HCT116 (cell line): ENCODE measurements around the gene FMO2. TPM values are rescaled to one million over a fixed set of nuclear protein-coding genes. Genes with fewer than 3 reads are reported as not detected.

Experiments
- ATAC-seq: fragments of 200-7000 bp; cut with Tn5 transposase; 2 replicates; pipeline ENCODE4 v1.9.1; 2020; ENCODE audit warnings: mild to moderate bottlenecking, moderate library complexity
- Bru-seq: library from RNA; stranded (reverse); fragments of 400-500 nt; gene quantifications from one replicate; lab custom pipeline; 2021; lab: Mats Ljungman, UMichigan
- BruChase-seq, 2 experiments: library from RNA; stranded (reverse); fragments of 400-500 nt; gene quantifications; one replicate each; lab custom pipeline; 2021; lab: Mats Ljungman, UMichigan
- BruUV-seq: library from RNA; stranded (reverse); fragments of 400-500 nt; replicated peaks from 2 replicates; lab custom pipeline; 2021; lab: Mats Ljungman, UMichigan
- CTCF ChIA-PET: fragments of 300-600 bp; sonication (Branson Sonifier 250); formaldehyde crosslinking; loops from one replicate; lab custom pipeline; 2021; ENCODE audit warnings: antibody characterized with exemption; lab: Charles Lee
- POLR2A ChIA-PET: fragments of 300-600, 350-600 bp; sonication (Branson Sonifier 250); formaldehyde crosslinking; loops from one replicate; lab custom pipeline; 2021; ENCODE audit warnings: antibody characterized with exemption; lab: Charles Lee
- RAD21 ChIA-PET, 2 experiments: fragments of 300-600 bp; sonication (Branson Sonifier 250); formaldehyde crosslinking; loops; one replicate each; lab custom pipeline; 2023; ENCODE audit warnings: low total read pairs in 2 of 2; ENCODE audit not compliant: uncharacterized antibody in 2 of 2, unreplicated experiment in 2 of 2, low non-redundant PET in 1 of 2; lab: Charles Lee
- DNase-seq: peaks from one replicate; pipeline ENCODE4 v3.0.0-alpha.2; 2010; ENCODE audit warnings: low read depth, low spot score
- H2AFZ ChIP-seq: fragments of 200-600 bp; shearing (Covaris generic), sonication (generic); 2 replicates; pipeline ENCODE4 v1.6.1; 2017; ENCODE audit warnings: low read depth, mixed run types, mixed read lengths, antibody characterized with exemption, low read length; ENCODE audit not compliant: poor library complexity, severe bottlenecking
- H3K27ac ChIP-seq: 2 replicates; pipeline ENCODE4 v1.5.1; 2012; ENCODE audit warnings: low read depth, low read length
- H3K27me3 ChIP-seq: fragments of 200-600 bp; sonication (generic); 2 replicates; pipeline ENCODE4 v1.6.1; 2016; ENCODE audit warnings: mixed run types, low read length, mixed read lengths; ENCODE audit not compliant: insufficient read depth
- H3K36me3 ChIP-seq, 2 experiments: fragments of 200-500 bp in 1 of 2; fragments of 200-600 bp in 1 of 2; sonication (Bioruptor generic) in 1 of 2; sonication (generic) in 1 of 2; 2 replicates each; pipeline versions ENCODE4 v1.5.1 to v1.6.1; 2014 to 2016; ENCODE audit warnings: low read length in 2 of 2, inconsistent platforms in 1 of 2, mixed read lengths in 1 of 2, mixed run types in 1 of 2; ENCODE audit not compliant: insufficient read depth in 2 of 2, control insufficient read depth in 1 of 2
- H3K4me1 ChIP-seq, 2 experiments: fragments of 200-600 bp in 1 of 2; sonication (generic) in 1 of 2; 2 replicates each; pipeline versions ENCODE4 v1.5.1 to v1.6.1; 2012 to 2017; ENCODE audit warnings: low read length in 2 of 2, inconsistent platforms in 1 of 2, mild to moderate bottlenecking in 1 of 2, mixed read lengths in 1 of 2, mixed run types in 1 of 2, moderate library complexity in 1 of 2; ENCODE audit not compliant: insufficient read depth in 2 of 2, control insufficient read depth in 1 of 2
- H3K4me2 ChIP-seq: fragments of 200-600 bp; sonication (generic); 2 replicates; pipeline ENCODE4 v1.6.1; 2017; ENCODE audit warnings: mixed run types, low read length, mixed read lengths
- H3K4me3 ChIP-seq, 2 experiments: fragments of 200-600 bp in 1 of 2; sonication (generic) in 1 of 2; replicated peaks in 1 of 2; 2 replicates each; pipeline ENCODE4 v1.5.1; 2011 to 2016; ENCODE audit warnings: low read length in 2 of 2, control low read depth in 1 of 2, low read depth in 1 of 2, mild to moderate bottlenecking in 1 of 2, mixed read lengths in 1 of 2, mixed run types in 1 of 2
- H3K79me2 ChIP-seq: fragments of 200-600 bp; sonication (generic); 2 replicates; pipeline ENCODE4 v1.6.1; 2017; ENCODE audit warnings: mild to moderate bottlenecking, mixed run types, low read length, moderate library complexity, mixed read lengths; ENCODE audit not compliant: insufficient read depth
- H3K9ac ChIP-seq: fragments of 200-600 bp; sonication (generic); 2 replicates; pipeline ENCODE4 v1.6.1; 2016; ENCODE audit warnings: low read length, mixed read lengths
- H3K9me2 ChIP-seq: fragments of 200-600 bp; sonication (generic), shearing (Covaris generic); 2 replicates; pipeline ENCODE4 v1.6.1; 2017; ENCODE audit warnings: mixed run types, mild to moderate bottlenecking, moderate library complexity; ENCODE audit not compliant: insufficient read depth
- H3K9me3 ChIP-seq, 2 experiments: fragments of 200-500 bp in 1 of 2; fragments of 200-600 bp in 1 of 2; sonication (Bioruptor generic) in 1 of 2; sonication (generic) in 1 of 2; 2 replicates each; pipeline ENCODE4 v1.6.1; 2014 to 2017; ENCODE audit warnings: low read length in 2 of 2, mixed read lengths in 2 of 2, inconsistent platforms in 1 of 2, low read depth in 1 of 2, mild to moderate bottlenecking in 1 of 2, mixed run types in 1 of 2, moderate library complexity in 1 of 2; ENCODE audit not compliant: control insufficient read depth in 1 of 2, insufficient read depth in 1 of 2
- H4K20me1 ChIP-seq: fragments of 200-600 bp; sonication (generic), shearing (Covaris generic); 2 replicates; pipeline ENCODE4 v1.6.1; 2017; ENCODE audit warnings: mixed run types, mild to moderate bottlenecking, moderate library complexity; ENCODE audit not compliant: insufficient read depth
- CEBPB ChIP-seq: IDR thresholded peaks from 2 replicates; pipeline ENCODE4 v1.6.1; 2012; ENCODE audit warnings: low read depth
- POLR2A ChIP-seq: IDR thresholded peaks from 2 replicates; pipeline ENCODE4 v1.7.0; 2011; ENCODE audit warnings: borderline replicate concordance; ENCODE audit not compliant: insufficient read depth, insufficient read length; ENCODE audit errors: extremely low read depth
- RAD21 ChIP-seq: IDR thresholded peaks from 2 replicates; pipeline ENCODE4 v1.6.1; 2012; ENCODE audit warnings: low read depth, mild to moderate bottlenecking
- TCF7L2 ChIP-seq: IDR thresholded peaks from 2 replicates; pipeline ENCODE4 v1.7.0; 2011; ENCODE audit warnings: borderline replicate concordance, inconsistent platforms; ENCODE audit not compliant: insufficient read depth, insufficient read length; ENCODE audit errors: extremely low read depth
- YY1 ChIP-seq: IDR thresholded peaks from 2 replicates; pipeline ENCODE4 v1.6.1; 2011; ENCODE audit warnings: low read length, low read depth, moderate library complexity, mild to moderate bottlenecking; ENCODE audit not compliant: insufficient replicate concordance; ENCODE audit errors: extremely low read depth
- intact Hi-C: fragments of 100-400 bp; cut with micrococcal nuclease; formaldehyde crosslinking; loops from 2 replicates; pipeline ENCODE4 v1.10.0; 2022
- long read RNA-seq: library from polyadenylated mRNA; unstranded; transcript quantifications from one replicate; pipeline ENCODE4 v2.0.0, GENCODE V29; 2021; ENCODE audit not compliant: unreplicated experiment
- polyA plus RNA-seq: library from polyadenylated mRNA; unstranded; fragments of >200 nt; gene quantifications from 2 replicates; pipeline ENCODE4 v1.2.1, GENCODE V29; 2012; ENCODE audit warnings: missing spikeins
- total RNA-seq: library from RNA; stranded (reverse); gene quantifications from one replicate; pipeline ENCODE4 v1.2.1, GENCODE V29; 2021; ENCODE audit not compliant: unreplicated experiment
- TF ChIP-seq, protein P1 (sequence below): IDR thresholded peaks from 2 replicates; pipeline ENCODE4 v1.6.1; 2012
- TF ChIP-seq, protein P2 (sequence below): IDR thresholded peaks from 2 replicates; pipeline ENCODE4 v1.6.1; 2012

Gene FMO2, protein sequence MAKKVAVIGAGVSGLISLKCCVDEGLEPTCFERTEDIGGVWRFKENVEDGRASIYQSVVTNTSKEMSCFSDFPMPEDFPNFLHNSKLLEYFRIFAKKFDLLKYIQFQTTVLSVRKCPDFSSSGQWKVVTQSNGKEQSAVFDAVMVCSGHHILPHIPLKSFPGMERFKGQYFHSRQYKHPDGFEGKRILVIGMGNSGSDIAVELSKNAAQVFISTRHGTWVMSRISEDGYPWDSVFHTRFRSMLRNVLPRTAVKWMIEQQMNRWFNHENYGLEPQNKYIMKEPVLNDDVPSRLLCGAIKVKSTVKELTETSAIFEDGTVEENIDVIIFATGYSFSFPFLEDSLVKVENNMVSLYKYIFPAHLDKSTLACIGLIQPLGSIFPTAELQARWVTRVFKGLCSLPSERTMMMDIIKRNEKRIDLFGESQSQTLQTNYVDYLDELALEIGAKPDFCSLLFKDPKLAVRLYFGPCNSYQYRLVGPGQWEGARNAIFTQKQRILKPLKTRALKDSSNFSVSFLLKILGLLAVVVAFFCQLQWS
- total RNA-seq: 0.30 TPM
- polyA plus RNA-seq: not detected in 2 replicates
- not detected for Bru-seq, nascent RNA
- not detected for BruChase-seq, experiment 1, labeled RNA remaining after a 6-hour chase
- BruChase-seq, experiment 2, labeled RNA remaining after a 2-hour chase: not detected
- long read RNA-seq: 0 reads

DNA sequence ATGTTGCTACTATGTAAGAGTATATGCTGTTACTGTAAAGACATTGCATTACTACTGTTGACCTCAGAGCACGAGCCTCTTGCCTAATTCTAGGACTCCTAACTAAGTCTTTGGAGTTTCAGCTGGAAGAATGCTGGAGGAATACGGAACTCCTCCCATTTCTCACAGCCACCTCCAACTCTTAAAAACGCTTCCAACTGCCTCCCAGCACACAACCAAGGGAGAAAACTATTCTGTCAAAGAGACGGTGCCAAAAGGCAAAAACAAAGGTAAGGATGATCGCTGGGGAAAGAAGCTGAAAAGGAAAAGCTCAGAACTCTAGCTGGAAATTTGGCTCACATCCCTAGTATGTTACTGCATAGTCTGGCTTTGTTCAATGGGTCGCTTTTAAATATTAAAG, at the start of gene FMO2:
Gene FMO2 (plus strand): TSS at position 210 of the 400 bp plus-strand sequence. CDS start 414 bp downstream, outside the sequence.
- intact Hi-C loops: no loop called here
- ATAC-seq (no peak), DNase-seq (no peak)
- no peaks in the 10 kb centered on the region for H3K9me3 ChIP-seq
- H3K4me1 ChIP-seq: no peaks in the 10 kb centered on the region
- RAD21 ChIA-PET: no interaction called here
- no peaks in the 10 kb centered on the region for H3K27me3 ChIP-seq
- no peak for TF ChIP-seq RAD21
- TF ChIP-seq, protein P1, sequence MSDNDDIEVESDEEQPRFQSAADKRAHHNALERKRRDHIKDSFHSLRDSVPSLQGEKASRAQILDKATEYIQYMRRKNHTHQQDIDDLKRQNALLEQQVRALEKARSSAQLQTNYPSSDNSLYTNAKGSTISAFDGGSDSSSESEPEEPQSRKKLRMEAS: no peak
- TF ChIP-seq TCF7L2: no peak
- TF ChIP-seq POLR2A: no peak
- no peak for TF ChIP-seq YY1
- no peak for TF ChIP-seq CEBPB
- TF ChIP-seq, protein P2, sequence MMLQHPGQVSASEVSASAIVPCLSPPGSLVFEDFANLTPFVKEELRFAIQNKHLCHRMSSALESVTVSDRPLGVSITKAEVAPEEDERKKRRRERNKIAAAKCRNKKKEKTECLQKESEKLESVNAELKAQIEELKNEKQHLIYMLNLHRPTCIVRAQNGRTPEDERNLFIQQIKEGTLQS: no peak
- TF ChIP-seq, all 23 proteins: peak for 0
- no peaks in the 10 kb centered on the region for H4K20me1 ChIP-seq
- ChIA-PET CTCF (no interaction called here), POLR2A (no interaction called here)
- H3K36me3 ChIP-seq: no peaks in the 10 kb centered on the region
- no peak within 1 kb of the TSS for H3K4me3 ChIP-seq
- no peaks in the 10 kb centered on the region for H3K9me2 ChIP-seq
- no peak within 1 kb of the TSS for H2AFZ ChIP-seq
- no peak within 1 kb of the TSS for H3K9ac ChIP-seq
- H3K27ac ChIP-seq: no peak within 1 kb of the TSS
- no peak within 1 kb of the TSS for H3K4me2 ChIP-seq
- H3K79me2 ChIP-seq: no peaks in the 10 kb centered on the region
- no TSS peak for BruUV-seq
